IMR-90 (cell line): ENCODE measurements around the gene TTLL11. TPM values are rescaled to one million over a fixed set of nuclear protein-coding genes. Genes with fewer than 3 reads are reported as not detected.

ENCODE experiments used
- ATAC-seq: fragments of 200-7000 bp; cut with Tn5 transposase; 2 replicates; pipeline ENCODE4 v1.9.1; 2020; ENCODE audit warnings: low read depth, mild to moderate bottlenecking, moderate library complexity
- BruUV-seq: library from RNA; stranded (reverse); fragments of 400-500 nt; replicated peaks from 2 replicates; lab custom pipeline; 2021; lab: Mats Ljungman, UMichigan
- CTCF ChIA-PET: fragments of 300-600 bp; formaldehyde crosslinking; extraction: SDS; loops from one replicate; lab custom pipeline; 2021; ENCODE audit warnings: antibody characterized with exemption; lab: Yijun Ruan, JAX
- POLR2A ChIA-PET: fragments of 300-600 bp; sonication (Branson Sonifier 250); formaldehyde crosslinking; loops from one replicate; lab custom pipeline; 2022; ENCODE audit warnings: antibody characterized with exemption; ENCODE audit not compliant: unreplicated experiment; lab: Charles Lee
- DNase-seq: peaks from one replicate; pipeline ENCODE4 v3.0.0; 2013
- H2AFZ ChIP-seq: replicated peaks from 2 replicates; pipeline ENCODE3; 2013; ENCODE audit warnings: low read length, mild to moderate bottlenecking; ENCODE audit not compliant: poor library complexity
- H2AK5ac ChIP-seq: 2 replicates; pipeline ENCODE4 v1.6.1; 2013; ENCODE audit warnings: low read depth, low read length, inconsistent platforms
- H2AK9ac ChIP-seq: replicated peaks from 2 replicates; pipeline ENCODE3; 2013; ENCODE audit warnings: mild to moderate bottlenecking, low read depth, low read length, moderate library complexity; ENCODE audit not compliant: poor library complexity
- H2BK120ac ChIP-seq: 2 replicates; pipeline ENCODE4 v1.6.1; 2013; ENCODE audit warnings: low read depth, low read length, inconsistent platforms
- H2BK15ac ChIP-seq: 3 replicates; pipeline ENCODE4 v1.6.1; 2013; ENCODE audit warnings: low read depth, low read length, inconsistent platforms
- H2BK20ac ChIP-seq: 2 replicates; pipeline ENCODE4 v1.6.1; 2013; ENCODE audit warnings: low read depth, mild to moderate bottlenecking, inconsistent platforms, low read length, moderate library complexity
- H2BK5ac ChIP-seq: 2 replicates; pipeline ENCODE4 v1.6.1; 2013; ENCODE audit warnings: mild to moderate bottlenecking, low read depth, low read length, inconsistent platforms; ENCODE audit not compliant: poor library complexity, severe bottlenecking
- H3K14ac ChIP-seq: replicated peaks from 2 replicates; pipeline ENCODE4 v1.6.1; 2013; ENCODE audit warnings: low read depth, low read length, inconsistent platforms
- H3K18ac ChIP-seq: 2 replicates; pipeline ENCODE4 v1.6.1; 2013; ENCODE audit warnings: low read depth, low read length, control low read depth
- H3K23ac ChIP-seq: 2 replicates; pipeline ENCODE4 v1.6.1; 2013; ENCODE audit warnings: low read depth, low read length, inconsistent platforms
- H3K27ac ChIP-seq: 2 replicates; pipeline ENCODE4 v1.5.1; 2013; ENCODE audit warnings: mild to moderate bottlenecking, control low read depth, low read length; ENCODE audit not compliant: insufficient read depth
- H3K27me3 ChIP-seq: 2 replicates; pipeline ENCODE4 v1.6.1; 2013; ENCODE audit warnings: low read length; ENCODE audit not compliant: control insufficient read depth, insufficient read depth
- H3K36me3 ChIP-seq: 2 replicates; pipeline ENCODE4 v1.6.1; 2013; ENCODE audit warnings: low read length, mixed read lengths; ENCODE audit not compliant: control insufficient read depth, insufficient read depth
- H3K4ac ChIP-seq: 2 replicates; pipeline ENCODE4 v1.6.1; 2013; ENCODE audit warnings: low read depth, low read length, inconsistent platforms
- H3K4me1 ChIP-seq: 2 replicates; pipeline ENCODE4 v1.6.1; 2013; ENCODE audit warnings: low read length, mixed read lengths; ENCODE audit not compliant: control insufficient read depth, insufficient read depth
- H3K4me2 ChIP-seq: 2 replicates; pipeline ENCODE4 v1.6.1; 2013; ENCODE audit warnings: low read depth, mild to moderate bottlenecking, control low read depth, low read length, moderate library complexity
- H3K4me3 ChIP-seq: 2 replicates; pipeline ENCODE4 v1.5.1; 2013; ENCODE audit warnings: low read depth, mild to moderate bottlenecking, control low read depth, low read length, moderate library complexity; ENCODE audit not compliant: insufficient read depth
- H3K56ac ChIP-seq: 2 replicates; pipeline ENCODE4 v1.6.1; 2013; ENCODE audit warnings: low read length, inconsistent platforms; ENCODE audit not compliant: insufficient read depth; ENCODE audit errors: extremely low read depth
- H3K79me1 ChIP-seq, 2 experiments: 2 replicates each; pipeline ENCODE4 v1.6.1; 2013; ENCODE audit warnings: low read length in 2 of 2, inconsistent platforms in 1 of 2, low read depth in 1 of 2
- H3K9ac ChIP-seq: 2 replicates; pipeline ENCODE4 v1.6.1; 2013; ENCODE audit warnings: low read depth, low read length, control low read depth
- H3K9me1 ChIP-seq: 2 replicates; pipeline ENCODE4 v1.6.1; 2013; ENCODE audit warnings: low read length, inconsistent platforms; ENCODE audit not compliant: insufficient read depth
- H3K9me3 ChIP-seq: 2 replicates; pipeline ENCODE4 v1.6.1; 2013; ENCODE audit warnings: low read length; ENCODE audit not compliant: control insufficient read depth, insufficient read depth
- H4K20me1 ChIP-seq: 2 replicates; pipeline ENCODE4 v1.6.1; 2013; ENCODE audit warnings: low read length, inconsistent platforms; ENCODE audit not compliant: insufficient read depth
- H4K5ac ChIP-seq: 2 replicates; pipeline ENCODE4 v1.6.1; 2013; ENCODE audit warnings: mild to moderate bottlenecking, low read depth, low read length, control low read depth
- H4K8ac ChIP-seq, 2 experiments: 2 replicates each; pipeline ENCODE4 v1.6.1; 2013; ENCODE audit warnings: low read depth in 2 of 2, low read length in 2 of 2, control low read depth in 1 of 2, inconsistent platforms in 1 of 2
- H4K91ac ChIP-seq: 2 replicates; pipeline ENCODE4 v1.6.1; 2013; ENCODE audit warnings: low read depth, low read length, inconsistent platforms; ENCODE audit not compliant: insufficient read depth
- FOS ChIP-seq: fragments of 150-350 bp; IDR thresholded peaks from 2 replicates; pipeline ENCODE4 v1.6.1; 2016; ENCODE audit warnings: low read depth, low read length
- MAZ ChIP-seq: IDR thresholded peaks from 2 replicates; pipeline ENCODE4 v1.6.1; 2012; ENCODE audit warnings: low read depth, mild to moderate bottlenecking, low read length, improper control_type of control experiment, moderate library complexity, borderline replicate concordance
- NFE2L2 ChIP-seq: fragments of 150-350 bp; IDR thresholded peaks from 2 replicates; pipeline ENCODE4 v1.6.1; 2016; ENCODE audit warnings: low read depth, mild to moderate bottlenecking, low read length
- POLR2A ChIP-seq: IDR thresholded peaks from 2 replicates; pipeline ENCODE4 v1.6.1; 2012; ENCODE audit warnings: mild to moderate bottlenecking, low read depth, low read length
- RAD21 ChIP-seq: IDR thresholded peaks from 2 replicates; pipeline ENCODE4 v1.6.1; 2012; ENCODE audit warnings: low read length, improper control_type of control experiment
- RFX5 ChIP-seq: IDR thresholded peaks from 2 replicates; pipeline ENCODE4 v1.8.0; 2012; ENCODE audit warnings: low read depth, mild to moderate bottlenecking, low read length, moderate library complexity
- WGBS, 2 experiments: methylation state at CpG; one replicate each; pipeline versions ENCODE4 v1.1.5 to v1.1.7; 2013; ENCODE audit warnings: missing lambda C conversion rate in 2 of 2; ENCODE audit not compliant: insufficient read length in 1 of 2; ENCODE audit errors: extremely low coverage in 2 of 2; 5-methylcytosine and 5-hydroxymethylcytosine counted together
- dilution Hi-C: fragments of 300-500 bp; cut with HindIII; formaldehyde crosslinking; loops from one replicate; pipeline ENCODE4 v1.14.3; 2018; ENCODE audit warnings: low sequenced_read_pairs; ENCODE audit not compliant: unreplicated experiment
- in situ Hi-C: fragments of 300-500 bp; cut with MboI; formaldehyde crosslinking; loops from 3 replicates; pipeline ENCODE4 v1.14.3; 2019; ENCODE audit warnings: low sequenced_read_pairs, inconsistent platforms, mixed read lengths
- intact Hi-C: fragments of 100-400 bp; cut with micrococcal nuclease; formaldehyde crosslinking; loops from 2 replicates; pipeline ENCODE4 v1.10.0; 2022
- polyA plus RNA-seq, 3 experiments: library from polyadenylated mRNA; depleted of rRNA; stranded (reverse); fragments of >200 nt; gene quantifications; 2 replicates each; pipeline ENCODE4 v1.2.3, GENCODE V29; 2012; ENCODE audit warnings: low replicate concordance in 1 of 3
- total RNA-seq: library from RNA; depleted of rRNA; stranded (reverse); fragments of >200 nt; gene quantifications from 2 replicates; pipeline ENCODE4 v1.2.3, GENCODE V29; 2012
- TF ChIP-seq, protein P1 (sequence below): fragments of 150-350 bp; IDR thresholded peaks from 2 replicates; pipeline ENCODE4 v1.6.1; 2017; ENCODE audit warnings: mild to moderate bottlenecking, antibody characterized with exemption, low read length, low read depth

Gene TTLL11
- total and polyA plus RNA-seq, 2 of the 4 experiments (the other 2 are of a cell fraction), result 2.0 to 4.6 TPM

DNA sequence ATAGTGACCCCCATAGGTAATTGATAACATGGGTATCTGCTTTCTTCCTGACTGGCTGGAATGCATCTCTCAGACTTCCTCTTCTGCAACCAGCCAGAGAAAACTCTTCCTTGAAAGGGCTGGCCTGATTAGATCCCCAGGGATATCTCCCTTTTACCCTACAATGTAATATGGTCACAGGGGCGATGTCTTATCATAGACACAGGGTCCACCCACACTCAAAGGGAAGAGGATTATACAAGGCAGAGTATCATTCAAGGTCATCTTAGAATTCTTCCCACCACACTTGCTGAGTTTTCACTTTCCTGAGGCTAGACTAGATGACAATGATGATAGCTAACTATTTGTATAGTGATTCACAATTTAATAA lies 33.2 kb downstream of the TTLL11 start:
- no peak overlapping the region for H2BK120ac ChIP-seq
- no peak overlapping the region for H2AK9ac ChIP-seq
- no peak overlapping the region for H4K91ac ChIP-seq
- dilution Hi-C loops, result no loop called here
- no peak overlapping the region for H4K5ac ChIP-seq
- no peak for DNase-seq
- no peak overlapping the region for H4K8ac ChIP-seq
- H2BK5ac ChIP-seq, result no peak overlapping the region
- peaks cover 7% of the 10 kb centered on the region; the same call in 1 of the 2 replicates for H3K9me1 ChIP-seq
- H3K56ac ChIP-seq, result no peak overlapping the region
- H3K27me3 ChIP-seq, result no peaks in the 10 kb centered on the region
- no peak overlapping the region for H2AFZ ChIP-seq
- no peaks in the 10 kb centered on the region for H3K4me1 ChIP-seq
- H3K9me3 ChIP-seq, result no peaks in the 10 kb centered on the region
- no peak overlapping the region for H3K18ac ChIP-seq
- H3K14ac ChIP-seq, result no peak overlapping the region
- no peak overlapping the region for H3K9ac ChIP-seq
- POLR2A ChIA-PET, result no interaction called here
- peaks cover 11% of the 10 kb centered on the region for H4K20me1 ChIP-seq
- no peak overlapping the region for H3K4me2 ChIP-seq
- no peak overlapping the region for H2AK5ac ChIP-seq
- no TSS peak for BruUV-seq
- peaks cover 0 to 3% of the 10 kb centered on the region in 2 experiments; a peak in 1 of 4 replicates for H3K79me1 ChIP-seq
- CTCF ChIA-PET, result interaction anchor here (0.6 kb wide), 1 partner anchor 58 kb away, joined by 3 read pairs; no protein-coding TSS in a partner anchor
- intact Hi-C loops, result no loop called here
- ATAC-seq, result no peak
- H2BK20ac ChIP-seq, result no peak overlapping the region
- no peak overlapping the region for H3K4me3 ChIP-seq
- in situ Hi-C loops, result no loop called here
- H3K4ac ChIP-seq, result no peak overlapping the region
- no peak overlapping the region for H3K27ac ChIP-seq
- 0 out of 2 replicates have a peak, but pooled peaks cover 4% of the 10 kb centered on the region for H3K36me3 ChIP-seq
- H3K23ac ChIP-seq, result no peak overlapping the region
- H2BK15ac ChIP-seq, result no peak overlapping the region
- no CpG with 5 or more reads among the region's 1 CpG for WGBS, 2 experiments
- no peak for TF ChIP-seq RFX5
- TF ChIP-seq, protein P1, sequence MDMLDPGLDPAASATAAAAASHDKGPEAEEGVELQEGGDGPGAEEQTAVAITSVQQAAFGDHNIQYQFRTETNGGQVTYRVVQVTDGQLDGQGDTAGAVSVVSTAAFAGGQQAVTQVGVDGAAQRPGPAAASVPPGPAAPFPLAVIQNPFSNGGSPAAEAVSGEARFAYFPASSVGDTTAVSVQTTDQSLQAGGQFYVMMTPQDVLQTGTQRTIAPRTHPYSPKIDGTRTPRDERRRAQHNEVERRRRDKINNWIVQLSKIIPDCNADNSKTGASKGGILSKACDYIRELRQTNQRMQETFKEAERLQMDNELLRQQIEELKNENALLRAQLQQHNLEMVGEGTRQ, result no peak
- TF ChIP-seq FOS, result no peak
- TF ChIP-seq RAD21, result no peak
- TF ChIP-seq NFE2L2, result no peak
- TF ChIP-seq POLR2A, result no peak
- no peak for TF ChIP-seq MAZ
